Measurements from ENCODE around the gene IZUMO3. TPM values are rescaled to one million over a fixed set of nuclear protein-coding genes. Genes with fewer than 3 reads are reported as not detected.

IZUMO3 gene
- polyA plus RNA-seq, 1 experiment: not detected

GRCh38 chr9:24572406-24572805, 26.7 kb upstream of the IZUMO3 start:
- Histone ChIP-seq H3K36me3 (ENCODE audit: control insufficient read depth, insufficient read depth, low read length) (no peaks in the 10 kb centered on the region), H3K4me3 (ENCODE audit: low read depth, low read length) (no peak overlapping the region), H3K27me3 (ENCODE audit: control insufficient read depth, insufficient read depth, low read length) (no peaks in the 10 kb centered on the region)
- TF ChIP-seq, protein P1, sequence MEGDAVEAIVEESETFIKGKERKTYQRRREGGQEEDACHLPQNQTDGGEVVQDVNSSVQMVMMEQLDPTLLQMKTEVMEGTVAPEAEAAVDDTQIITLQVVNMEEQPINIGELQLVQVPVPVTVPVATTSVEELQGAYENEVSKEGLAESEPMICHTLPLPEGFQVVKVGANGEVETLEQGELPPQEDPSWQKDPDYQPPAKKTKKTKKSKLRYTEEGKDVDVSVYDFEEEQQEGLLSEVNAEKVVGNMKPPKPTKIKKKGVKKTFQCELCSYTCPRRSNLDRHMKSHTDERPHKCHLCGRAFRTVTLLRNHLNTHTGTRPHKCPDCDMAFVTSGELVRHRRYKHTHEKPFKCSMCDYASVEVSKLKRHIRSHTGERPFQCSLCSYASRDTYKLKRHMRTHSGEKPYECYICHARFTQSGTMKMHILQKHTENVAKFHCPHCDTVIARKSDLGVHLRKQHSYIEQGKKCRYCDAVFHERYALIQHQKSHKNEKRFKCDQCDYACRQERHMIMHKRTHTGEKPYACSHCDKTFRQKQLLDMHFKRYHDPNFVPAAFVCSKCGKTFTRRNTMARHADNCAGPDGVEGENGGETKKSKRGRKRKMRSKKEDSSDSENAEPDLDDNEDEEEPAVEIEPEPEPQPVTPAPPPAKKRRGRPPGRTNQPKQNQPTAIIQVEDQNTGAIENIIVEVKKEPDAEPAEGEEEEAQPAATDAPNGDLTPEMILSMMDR (IDR thresholded peaks at IDR 0.05; ENCODE audit: insufficient read depth, low read depth, low read length): no peak
- POLR2A ChIA-PET: no interaction called here
- DNase-seq (ENCODE audit: low read depth): no peak
- CTCF ChIA-PET: no interaction called here

DNA sequence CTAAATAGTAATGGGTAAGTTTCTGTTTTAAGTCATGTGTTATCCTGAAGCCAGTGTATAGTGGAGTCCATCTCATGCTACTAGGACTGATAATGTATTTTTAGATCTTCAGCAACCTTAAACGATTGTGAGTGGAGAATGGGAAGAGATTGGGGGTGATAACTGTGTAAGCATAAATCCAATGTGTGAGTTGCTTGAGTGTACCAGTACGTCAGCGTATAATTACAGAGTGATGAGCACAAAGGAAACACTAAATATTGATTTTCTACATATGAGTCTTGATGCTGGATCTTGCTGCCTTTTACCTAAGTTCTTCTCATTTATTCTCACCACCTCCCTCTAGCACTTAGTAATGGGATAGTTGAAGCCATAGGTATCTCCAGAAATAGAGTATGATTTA, 16.3 kb upstream of the IZUMO3 start:
- TF ChIP-seq, protein P1 (IDR thresholded peaks at IDR 0.05; ENCODE audit: insufficient read depth, low read depth, low read length): no peak
- Histone ChIP-seq H3K4me3 (ENCODE audit: low read depth, low read length) (no peak overlapping the region), H3K36me3 (ENCODE audit: control insufficient read depth, insufficient read depth, low read length) (no peaks in the 10 kb centered on the region), H3K27me3 (ENCODE audit: control insufficient read depth, insufficient read depth, low read length) (no peaks in the 10 kb centered on the region)
- ChIA-PET POLR2A (no interaction called here), CTCF (no interaction called here)
- DNase-seq (ENCODE audit: low read depth): no peak

DNA sequence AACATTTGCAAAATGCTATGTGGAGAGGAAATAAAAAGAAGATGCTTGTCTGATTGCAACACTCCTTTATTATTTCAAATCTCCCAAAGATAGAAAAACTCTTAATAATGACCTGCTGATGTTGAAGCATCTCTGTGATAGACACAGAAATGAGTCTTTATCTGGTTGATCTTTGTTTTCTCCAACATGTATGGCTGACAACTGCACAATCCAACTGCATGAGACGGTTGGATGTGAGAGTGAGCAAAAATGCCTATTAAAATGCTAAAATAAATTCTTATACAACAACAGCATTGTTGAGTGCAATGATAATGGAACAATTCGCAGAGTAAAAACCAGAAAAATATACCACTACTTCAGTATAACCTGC, 7.5 kb upstream of the IZUMO3 start:
- POLR2A ChIA-PET: no interaction called here
- DNase-seq (ENCODE audit: low read depth): no peak
- TF ChIP-seq, protein P1 (IDR thresholded peaks at IDR 0.05; ENCODE audit: insufficient read depth, low read depth, low read length): no peak
- H3K4me3 ChIP-seq (ENCODE audit: low read depth, low read length): no peak overlapping the region
- no peaks in the 10 kb centered on the region for H3K36me3 ChIP-seq (ENCODE audit: control insufficient read depth, insufficient read depth, low read length)
- CTCF ChIA-PET: no interaction called here
- H3K27me3 ChIP-seq (ENCODE audit: control insufficient read depth, insufficient read depth, low read length): no peaks in the 10 kb centered on the region

DNA sequence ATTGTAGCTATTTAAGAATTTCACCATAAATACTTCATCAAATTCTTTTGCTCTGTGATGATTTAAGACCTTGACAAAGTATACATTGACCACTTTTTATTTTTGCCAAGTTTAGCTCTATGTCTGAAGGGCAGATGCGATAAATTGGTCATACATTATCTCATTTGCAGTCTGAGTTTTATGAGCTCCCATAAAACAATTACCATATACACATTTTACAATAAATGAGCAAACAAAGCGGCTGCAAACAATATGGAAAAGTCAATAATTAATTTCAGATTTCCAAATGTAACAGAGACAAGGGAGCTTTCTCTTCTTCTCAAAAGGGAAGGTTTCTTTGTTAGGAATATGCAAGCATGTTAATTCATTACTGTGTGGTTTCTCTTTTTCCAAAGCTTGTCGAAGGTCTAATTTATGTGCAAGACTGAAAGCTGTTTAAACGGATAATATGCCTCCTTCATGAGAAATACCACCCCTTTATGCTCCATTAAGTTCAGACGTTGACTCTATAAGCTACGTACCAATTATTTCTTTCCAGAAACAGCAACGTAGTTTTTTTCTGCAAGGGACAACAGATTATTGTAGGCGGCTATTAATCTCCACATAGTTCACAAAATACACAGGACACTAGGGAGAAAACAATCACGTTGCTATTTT, 7.0 kb upstream of the IZUMO3 start:
- DNase-seq (ENCODE audit: low read depth): no peak
- TF ChIP-seq, protein P1 (IDR thresholded peaks at IDR 0.05; ENCODE audit: insufficient read depth, low read depth, low read length): no peak
- ChIA-PET CTCF (no interaction called here), POLR2A (no interaction called here)
- no peaks in the 10 kb centered on the region for H3K27me3 ChIP-seq (ENCODE audit: control insufficient read depth, insufficient read depth, low read length)
- H3K4me3 ChIP-seq (ENCODE audit: low read depth, low read length): no peak overlapping the region
- no peaks in the 10 kb centered on the region for H3K36me3 ChIP-seq (ENCODE audit: control insufficient read depth, insufficient read depth, low read length)

GRCh38 chr9:24545285-24545684, 412 bp downstream of the IZUMO3 start:
- no peak for DNase-seq (ENCODE audit: low read depth)
- no peaks in the 10 kb centered on the region for H3K27me3 ChIP-seq (ENCODE audit: control insufficient read depth, insufficient read depth, low read length)
- no peak overlapping the region for H3K4me3 ChIP-seq (ENCODE audit: low read depth, low read length)
- TF ChIP-seq, protein P1 (IDR thresholded peaks at IDR 0.05; ENCODE audit: insufficient read depth, low read depth, low read length): no peak
- POLR2A ChIA-PET: no interaction called here
- H3K36me3 ChIP-seq (ENCODE audit: control insufficient read depth, insufficient read depth, low read length): no peaks in the 10 kb centered on the region
- CTCF ChIA-PET: no interaction called here

All from BJ (cell line).